ENCODE measurements around the gene FAM186B. TPM values are rescaled to one million over a fixed set of nuclear protein-coding genes. Genes with fewer than 3 reads are reported as not detected.

FAM186B gene
- total and polyA plus RNA-seq, 2 of the 13 experiments (the other 11 are each of a cell fraction or from before 2014, with no cell fraction given): 0.07 to 0.20 TPM

- TF ChIP-seq TFAP4 (IDR thresholded peaks at IDR 0.05; ENCODE audit: borderline replicate concordance, low read depth) (peak; percentile 58; the same call in 1 of the 2 replicates), SRF (IDR thresholded peaks at IDR 0.05; ENCODE audit: low read depth, low read length) (no peak), ARID2 (CRISPR knock-in tag; IDR thresholded peaks at IDR 0.05; ENCODE audit: borderline replicate concordance) (no peak), ZNF276 (CRISPR knock-in tag; IDR thresholded peaks at IDR 0.05; ENCODE audit: low read depth) (no peak), KLF9 (CRISPR knock-in tag; IDR thresholded peaks at IDR 0.05; ENCODE audit: low read depth) (peak; percentile 89; the same call in 1 of the 2 replicates), ZFP36L1 (CRISPR knock-in tag; IDR thresholded peaks at IDR 0.05) (0 out of 2 replicates have a peak, but pooled peaks have one; percentile 36), RFXAP (CRISPR knock-in tag; IDR thresholded peaks at IDR 0.05; ENCODE audit: borderline replicate concordance) (no peak; the same call in 1 of the 2 replicates), KDM4B (CRISPR knock-in tag; IDR thresholded peaks at IDR 0.05) (no peak; the same call in 1 of the 2 replicates), ZNF629 (CRISPR knock-in tag; conservative IDR thresholded peaks at IDR 0.05) (peak; percentile 21; the same call in 1 of the 2 replicates), ZNF652 (CRISPR knock-in tag; IDR thresholded peaks at IDR 0.05; ENCODE audit: borderline replicate concordance, low read depth) (no peak), TMF1 (CRISPR knock-in tag; IDR thresholded peaks at IDR 0.05; ENCODE audit: low read depth) (no peak), FOXJ3 (CRISPR knock-in tag; IDR thresholded peaks at IDR 0.05; ENCODE audit: borderline replicate concordance) (no peak; the same call in 1 of the 2 replicates), ZGPAT (CRISPR knock-in tag; IDR thresholded peaks at IDR 0.05) (peak; percentile 65), PHB2 (IDR thresholded peaks at IDR 0.05; ENCODE audit: partially characterized antibody) (no peak), TSC22D2 (CRISPR knock-in tag; IDR thresholded peaks at IDR 0.05; ENCODE audit: borderline replicate concordance) (no peak), TAF15 (IDR thresholded peaks at IDR 0.05; ENCODE audit: low read depth, low read length, poor library complexity, severe bottlenecking) (peak; percentile 66), RFX5 (IDR thresholded peaks at IDR 0.05; ENCODE audit: low read depth, low read length) (no peak), MAF1 (CRISPR knock-in tag; IDR thresholded peaks at IDR 0.05; ENCODE audit: borderline replicate concordance) (no peak), SSRP1 (CRISPR knock-in tag; IDR thresholded peaks at IDR 0.05) (no peak), REST (IDR thresholded peaks at IDR 0.05; ENCODE audit: borderline replicate concordance in 1 of 2, low read depth in 1 of 2, low read length in 2 of 2) (no peak; a peak in 1 of 4 replicates), YEATS4 (CRISPR knock-in tag; IDR thresholded peaks at IDR 0.05; ENCODE audit: borderline replicate concordance) (no peak)
These were observed 37.6 kb downstream of the FAM186B start, which contains the start of gene MCRS1 (continued) for GRCh38 chr12:49567611-49568441.
